ENCODE measurements around the gene C16orf54.
"Not testable (repeated sequence)": the region's sequence is repeated elsewhere in the genome, so short reads cannot be mapped to it uniquely, and the experiment has no call there.

C16orf54 gene

DNA sequence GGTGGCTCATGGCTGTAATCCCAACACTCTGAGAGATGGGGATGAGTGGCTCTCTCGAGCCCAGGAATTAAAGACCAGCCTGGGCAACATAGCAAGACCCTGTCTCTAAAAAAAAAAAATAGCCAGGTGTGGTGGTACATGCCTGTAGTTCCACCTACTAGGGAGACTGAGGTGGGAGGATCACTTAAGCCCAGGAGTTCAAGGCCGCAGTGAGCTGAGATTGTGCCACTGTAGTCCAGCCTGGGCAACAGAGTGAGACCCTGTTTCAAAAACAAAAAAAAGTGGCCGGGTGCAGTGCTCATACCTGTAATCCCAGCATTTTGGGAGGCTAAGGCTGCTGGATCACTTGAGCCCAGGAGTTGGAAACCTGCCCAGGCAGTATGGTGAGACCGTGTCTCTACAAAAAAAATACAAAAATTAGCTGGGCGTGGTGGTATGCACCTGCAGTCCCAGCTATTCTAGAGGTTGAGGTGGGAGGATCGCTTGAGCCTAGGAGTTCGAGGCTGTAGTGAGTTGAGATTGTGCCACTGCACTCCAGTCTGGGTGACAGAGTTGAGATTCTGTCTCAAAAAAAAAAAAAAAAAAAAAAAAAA is 3.0 kb downstream of the C16orf54 start:
- no peak overlapping the region for H3K27ac ChIP-seq
- peaks cover 3% of the 10 kb centered on the region for H3K27me3 ChIP-seq (replicated peaks)
- TF ChIP-seq, protein P1, sequence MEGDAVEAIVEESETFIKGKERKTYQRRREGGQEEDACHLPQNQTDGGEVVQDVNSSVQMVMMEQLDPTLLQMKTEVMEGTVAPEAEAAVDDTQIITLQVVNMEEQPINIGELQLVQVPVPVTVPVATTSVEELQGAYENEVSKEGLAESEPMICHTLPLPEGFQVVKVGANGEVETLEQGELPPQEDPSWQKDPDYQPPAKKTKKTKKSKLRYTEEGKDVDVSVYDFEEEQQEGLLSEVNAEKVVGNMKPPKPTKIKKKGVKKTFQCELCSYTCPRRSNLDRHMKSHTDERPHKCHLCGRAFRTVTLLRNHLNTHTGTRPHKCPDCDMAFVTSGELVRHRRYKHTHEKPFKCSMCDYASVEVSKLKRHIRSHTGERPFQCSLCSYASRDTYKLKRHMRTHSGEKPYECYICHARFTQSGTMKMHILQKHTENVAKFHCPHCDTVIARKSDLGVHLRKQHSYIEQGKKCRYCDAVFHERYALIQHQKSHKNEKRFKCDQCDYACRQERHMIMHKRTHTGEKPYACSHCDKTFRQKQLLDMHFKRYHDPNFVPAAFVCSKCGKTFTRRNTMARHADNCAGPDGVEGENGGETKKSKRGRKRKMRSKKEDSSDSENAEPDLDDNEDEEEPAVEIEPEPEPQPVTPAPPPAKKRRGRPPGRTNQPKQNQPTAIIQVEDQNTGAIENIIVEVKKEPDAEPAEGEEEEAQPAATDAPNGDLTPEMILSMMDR (IDR thresholded peaks at IDR 0.05; ENCODE audit: low read depth, low read length, missing control alignments): no peak
- in situ Hi-C loops (cut with HindIII; ENCODE audit: low pct_ligation_motif_present, low sequenced_read_pairs): no loop called here
- no peaks in the 10 kb centered on the region for H3K36me3 ChIP-seq (replicated peaks)
- DNase-seq: no peak
- no peak overlapping the region for H3K4me3 ChIP-seq (ENCODE audit: low read depth, low read length)

DNA sequence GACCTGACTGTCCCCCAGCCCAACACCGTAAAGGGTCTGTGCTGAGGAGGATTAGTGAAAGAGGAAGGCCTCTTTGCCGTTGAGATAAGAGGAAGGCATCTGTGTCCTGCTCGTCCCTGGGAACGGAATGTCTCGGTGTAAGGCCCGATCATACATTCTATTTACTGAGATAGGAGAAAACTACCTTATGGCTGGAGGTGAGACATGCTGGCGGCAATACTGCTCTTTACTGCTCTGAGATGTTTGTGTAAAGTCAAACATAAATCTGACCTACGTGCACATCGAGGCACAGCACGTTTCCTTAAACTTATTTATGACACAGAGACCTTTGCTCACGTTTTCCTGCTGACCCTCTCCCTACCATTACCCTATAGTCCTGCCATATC is 5.2 kb downstream of the C16orf54 start:
- H3K36me3 ChIP-seq (replicated peaks); H3K27me3 ChIP-seq (replicated peaks); DNase-seq; H3K27ac ChIP-seq; H3K4me3 ChIP-seq (ENCODE audit: low read depth, low read length); in situ Hi-C loops (cut with HindIII; ENCODE audit: low pct_ligation_motif_present, low sequenced_read_pairs): not testable (repeated sequence)

DNA sequence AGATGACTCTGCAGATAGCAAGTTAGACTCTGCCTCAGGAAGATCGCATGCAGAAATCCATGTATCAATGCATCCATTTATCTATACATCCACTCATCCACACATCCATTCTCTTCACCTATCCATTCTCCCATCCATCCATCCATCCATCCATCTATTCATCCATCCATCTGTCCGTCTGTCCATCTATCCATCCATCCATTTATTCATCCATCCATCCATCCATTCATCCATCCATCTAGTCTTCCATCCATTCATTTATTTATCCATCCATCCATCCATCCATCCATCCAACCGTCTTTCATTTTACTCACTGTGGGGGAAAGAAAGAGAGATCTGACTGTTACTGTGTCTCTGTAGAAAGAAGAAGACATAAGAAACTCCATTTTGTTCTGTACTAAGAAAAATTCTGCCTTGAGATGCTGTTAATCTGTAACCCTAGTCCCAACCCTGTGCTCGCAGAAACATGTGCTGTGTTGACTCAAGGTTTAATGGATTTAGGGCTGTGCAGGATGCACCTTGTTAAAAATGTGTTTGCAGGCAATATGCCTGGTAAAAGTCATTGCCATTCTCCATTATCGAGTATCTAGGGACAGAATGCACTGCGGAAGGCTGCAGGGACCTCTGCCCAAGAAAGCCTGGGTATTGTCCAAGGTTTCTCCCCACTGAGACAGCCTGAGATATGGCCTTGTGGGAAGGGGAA is 5.7 kb downstream of the C16orf54 start:
- H3K27ac ChIP-seq; H3K27me3 ChIP-seq (replicated peaks); H3K36me3 ChIP-seq (replicated peaks); in situ Hi-C loops (cut with HindIII; ENCODE audit: low pct_ligation_motif_present, low sequenced_read_pairs); DNase-seq; H3K4me3 ChIP-seq (ENCODE audit: low read depth, low read length): not testable (repeated sequence)

- no peak for DNase-seq
- in situ Hi-C loops (cut with HindIII; ENCODE audit: low pct_ligation_motif_present, low sequenced_read_pairs): no loop called here
- Histone ChIP-seq H3K27ac (no peak overlapping the region), H3K27me3 (replicated peaks) (peaks cover 3% of the 10 kb centered on the region), H3K4me3 (ENCODE audit: low read depth, low read length) (no peak overlapping the region), H3K36me3 (replicated peaks) (no peaks in the 10 kb centered on the region)
- TF ChIP-seq, protein P1 (IDR thresholded peaks at IDR 0.05; ENCODE audit: low read depth, low read length, missing control alignments): no peak
Measured at GRCh38 chr16:29738514-29738913, 7.3 kb downstream of the C16orf54 start.

- in situ Hi-C loops (cut with HindIII; ENCODE audit: low pct_ligation_motif_present, low sequenced_read_pairs): no loop called here
- TF ChIP-seq, protein P1 (IDR thresholded peaks at IDR 0.05; ENCODE audit: low read depth, low read length, missing control alignments): no peak
- no peaks in the 10 kb centered on the region for H3K36me3 ChIP-seq (replicated peaks)
- H3K27me3 ChIP-seq (replicated peaks): peaks cover 3% of the 10 kb centered on the region
- H3K4me3 ChIP-seq (ENCODE audit: low read depth, low read length): no peak overlapping the region
- no peak for DNase-seq
- no peak overlapping the region for H3K27ac ChIP-seq
Measured at GRCh38 chr16:29737713-29738112, 8.1 kb downstream of the C16orf54 start.

DNA sequence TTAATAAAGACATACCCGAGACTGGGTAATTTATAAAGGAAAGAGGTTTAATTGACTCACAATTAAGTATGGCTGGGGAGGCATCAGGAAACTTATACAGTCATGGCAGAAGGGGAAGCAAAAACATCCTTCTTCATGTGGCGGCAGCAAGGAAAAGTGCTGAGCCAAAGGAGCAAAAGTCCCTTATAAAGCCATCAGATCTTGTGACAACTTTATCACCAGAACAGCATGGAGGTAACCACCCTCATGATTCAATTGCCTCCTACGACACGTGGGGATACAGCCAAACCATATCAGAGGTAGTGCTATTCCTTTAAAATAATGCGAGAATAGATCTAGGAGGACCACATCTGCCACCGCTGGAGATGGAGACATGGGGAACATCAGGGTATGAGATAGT is 9.0 kb downstream of the C16orf54 start:
- in situ Hi-C loops (cut with HindIII; ENCODE audit: low pct_ligation_motif_present, low sequenced_read_pairs): no loop called here
- no peak overlapping the region for H3K27ac ChIP-seq
- no peaks in the 10 kb centered on the region for H3K36me3 ChIP-seq (replicated peaks)
- TF ChIP-seq, protein P1 (IDR thresholded peaks at IDR 0.05; ENCODE audit: low read depth, low read length, missing control alignments): no peak
- H3K27me3 ChIP-seq (replicated peaks): peaks cover 3% of the 10 kb centered on the region
- no peak for DNase-seq
- H3K4me3 ChIP-seq (ENCODE audit: low read depth, low read length): no peak overlapping the region

DNA sequence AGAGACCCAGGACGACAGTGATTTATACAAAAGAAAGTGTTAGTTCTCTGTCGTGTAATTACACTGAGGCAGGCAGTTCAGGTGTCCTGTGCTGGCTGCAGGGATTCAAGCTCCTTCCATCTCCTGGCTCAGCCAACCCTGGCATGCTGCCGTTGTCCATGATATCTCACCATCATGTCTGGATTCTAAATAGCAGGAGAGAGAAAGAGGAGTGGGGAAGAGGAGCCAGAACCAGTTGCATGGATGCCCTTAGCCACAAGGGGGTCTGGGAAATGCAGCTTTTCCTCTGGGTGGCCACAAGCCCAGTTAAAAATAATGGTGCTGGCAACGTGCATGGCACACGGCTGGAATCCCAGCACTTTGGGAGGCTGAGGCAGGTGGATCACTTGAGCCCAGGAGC is 9.7 kb downstream of the C16orf54 start:
- peaks cover 2% of the 10 kb centered on the region for H3K27me3 ChIP-seq (replicated peaks)
- in situ Hi-C loops (cut with HindIII; ENCODE audit: low pct_ligation_motif_present, low sequenced_read_pairs): no loop called here
- TF ChIP-seq, protein P1 (IDR thresholded peaks at IDR 0.05; ENCODE audit: low read depth, low read length, missing control alignments): peak; percentile 45
- no peak for DNase-seq
- no peak overlapping the region for H3K4me3 ChIP-seq (ENCODE audit: low read depth, low read length)
- H3K27ac ChIP-seq: no peak overlapping the region
- H3K36me3 ChIP-seq (replicated peaks): no peaks in the 10 kb centered on the region

Data from brain microvascular endothelial cell (primary cell).